Hepatocyte (in vitro differentiated cells): ENCODE results near the gene HLX. TPM values are rescaled to one million over a fixed set of nuclear protein-coding genes. Genes with fewer than 3 reads are reported as not detected.
A peak's percentile ranks its signal among the peaks of the same experiment; 100 is the strongest.

Experiments used
- DNase-seq: peaks from one replicate; pipeline ENCODE4 v3.0.0-alpha.2; 2016; ENCODE audit warnings: low spot score
- H2AFZ ChIP-seq: fragments of 200-600 bp; sonication (generic); 2 replicates; pipeline ENCODE4 v1.6.0; 2016; ENCODE audit warnings: antibody characterized with exemption, mild to moderate bottlenecking
- H3K27ac ChIP-seq: fragments of 200-600 bp; sonication (generic); 2 replicates; pipeline ENCODE4 v1.5.1; 2016; ENCODE audit warnings: mild to moderate bottlenecking
- H3K27me3 ChIP-seq: fragments of 200-600 bp; sonication (generic); 2 replicates; pipeline ENCODE4 v1.6.1; 2016
- H3K36me3 ChIP-seq: fragments of 200-600 bp; sonication (generic); replicated peaks from 2 replicates; pipeline ENCODE4 v1.5.1; 2016; ENCODE audit warnings: low read depth; ENCODE audit not compliant: insufficient read depth
- H3K4me1 ChIP-seq: fragments of 200-600 bp; sonication (generic); 2 replicates; pipeline ENCODE4 v1.5.1; 2016; ENCODE audit warnings: mild to moderate bottlenecking, moderate library complexity; ENCODE audit not compliant: insufficient read depth
- H3K4me2 ChIP-seq: fragments of 200-600 bp; sonication (generic); 2 replicates; pipeline ENCODE4 v1.6.0; 2016
- H3K4me3 ChIP-seq: fragments of 200-600 bp; sonication (generic); 2 replicates; pipeline ENCODE4 v1.5.1; 2016; ENCODE audit warnings: mild to moderate bottlenecking
- H3K79me2 ChIP-seq: fragments of 200-600 bp; sonication (generic); 2 replicates; pipeline ENCODE4 v1.6.0; 2017; ENCODE audit warnings: mild to moderate bottlenecking
- H3K9me2 ChIP-seq: fragments of 200-600 bp; sonication (generic); replicated peaks from 2 replicates; pipeline ENCODE4 v1.6.0; 2017; ENCODE audit warnings: mild to moderate bottlenecking; ENCODE audit not compliant: insufficient read depth
- H3K9me3 ChIP-seq: fragments of 200-600 bp; sonication (generic); 2 replicates; pipeline ENCODE4 v1.5.1; 2016; ENCODE audit warnings: low read depth, mild to moderate bottlenecking
- H4K20me1 ChIP-seq: fragments of 200-600 bp; sonication (generic); 2 replicates; pipeline ENCODE4 v1.6.0; 2016; ENCODE audit warnings: mild to moderate bottlenecking; ENCODE audit not compliant: insufficient read depth, poor library complexity, severe bottlenecking
- EZH2 ChIP-seq: fragments of 200-600 bp; sonication (generic); IDR thresholded peaks from 2 replicates; pipeline ENCODE4 v1.6.1; 2016; ENCODE audit warnings: antibody characterized with exemption, mild to moderate bottlenecking, borderline replicate concordance
- EZH2phosphoT487 ChIP-seq: fragments of 200-600 bp; sonication (generic); IDR thresholded peaks from one replicate; pipeline ENCODE4 v1.6.1; 2018; ENCODE audit warnings: antibody characterized with exemption, mild to moderate bottlenecking, low read depth, moderate library complexity; ENCODE audit not compliant: unreplicated experiment, severe bottlenecking
- WGBS: methylation state at CpG from one replicate; pipeline ENCODE4 v1.1.6; 2016; ENCODE audit warnings: low lambda C conversion rate; ENCODE audit errors: missing lambda C conversion rate; 5-methylcytosine and 5-hydroxymethylcytosine counted together
- polyA plus RNA-seq: library from polyadenylated mRNA; unstranded; fragments of >200 nt; fragmentation: Nextera tagmentation; extraction: Ambion mirVana; gene quantifications from 2 replicates; pipeline ENCODE4 v1.2.1, GENCODE V29; 2016
- total RNA-seq: library from RNA; depleted of rRNA; stranded (reverse); fragments of >200 nt; gene quantifications from 2 replicates; pipeline ENCODE4 v1.2.3, GENCODE V29; 2014
- TF ChIP-seq, protein P1 (sequence below): fragments of 200-600 bp; sonication (generic); IDR thresholded peaks from 2 replicates; pipeline ENCODE4 v1.5.1; 2016; ENCODE audit warnings: antibody characterized with exemption, mild to moderate bottlenecking; ENCODE audit not compliant: poor library complexity

Gene HLX
- total and polyA plus RNA-seq, 2 experiments from 2014 or later = 1.4 to 6.1 TPM

DNA sequence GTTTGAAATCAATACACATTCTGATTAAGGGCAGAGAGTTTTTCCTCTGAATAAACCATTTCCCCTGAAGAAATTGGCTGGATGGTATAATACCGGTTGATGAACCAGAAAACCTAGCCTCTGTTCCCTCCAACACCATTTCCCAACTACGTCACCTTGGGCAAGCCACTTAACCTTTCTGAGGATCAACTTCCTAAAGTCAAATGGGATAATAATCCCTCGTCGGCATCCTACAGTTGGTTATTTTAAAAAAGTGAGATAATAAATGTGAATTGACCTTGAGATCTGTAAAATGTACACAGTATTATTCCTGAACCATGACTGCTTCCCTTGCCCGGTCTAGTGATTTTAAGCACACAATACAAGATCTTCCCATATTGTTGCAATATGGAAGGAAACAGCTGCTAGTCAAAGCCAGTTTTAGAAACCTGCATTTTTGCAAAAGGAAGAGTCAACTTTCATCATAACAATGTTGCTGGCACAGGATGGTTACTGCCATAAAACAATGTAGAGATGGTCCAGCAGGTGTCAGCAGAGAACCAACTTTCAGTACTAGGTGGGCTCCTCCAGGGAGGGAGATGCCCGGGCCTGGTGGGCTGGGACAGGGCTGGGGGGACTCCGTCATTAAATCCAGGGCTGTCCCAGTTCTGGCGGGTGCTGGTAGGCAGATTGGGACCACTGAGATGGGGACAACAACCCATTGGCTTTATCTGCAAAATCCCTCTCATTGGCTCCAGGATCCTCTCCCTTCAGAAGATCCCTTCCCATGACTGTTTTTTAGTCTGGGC is 5.2 kb upstream of the HLX start:
- no peak overlapping the region for H3K4me3 ChIP-seq
- DNase-seq = peak; percentile 69
- no peak overlapping the region for H3K27ac ChIP-seq
- H3K4me2 ChIP-seq = no peak overlapping the region
- H3K9me3 ChIP-seq = no peaks in the 10 kb centered on the region
- TF ChIP-seq EZH2phosphoT487 = no peak
- TF ChIP-seq, protein P1, sequence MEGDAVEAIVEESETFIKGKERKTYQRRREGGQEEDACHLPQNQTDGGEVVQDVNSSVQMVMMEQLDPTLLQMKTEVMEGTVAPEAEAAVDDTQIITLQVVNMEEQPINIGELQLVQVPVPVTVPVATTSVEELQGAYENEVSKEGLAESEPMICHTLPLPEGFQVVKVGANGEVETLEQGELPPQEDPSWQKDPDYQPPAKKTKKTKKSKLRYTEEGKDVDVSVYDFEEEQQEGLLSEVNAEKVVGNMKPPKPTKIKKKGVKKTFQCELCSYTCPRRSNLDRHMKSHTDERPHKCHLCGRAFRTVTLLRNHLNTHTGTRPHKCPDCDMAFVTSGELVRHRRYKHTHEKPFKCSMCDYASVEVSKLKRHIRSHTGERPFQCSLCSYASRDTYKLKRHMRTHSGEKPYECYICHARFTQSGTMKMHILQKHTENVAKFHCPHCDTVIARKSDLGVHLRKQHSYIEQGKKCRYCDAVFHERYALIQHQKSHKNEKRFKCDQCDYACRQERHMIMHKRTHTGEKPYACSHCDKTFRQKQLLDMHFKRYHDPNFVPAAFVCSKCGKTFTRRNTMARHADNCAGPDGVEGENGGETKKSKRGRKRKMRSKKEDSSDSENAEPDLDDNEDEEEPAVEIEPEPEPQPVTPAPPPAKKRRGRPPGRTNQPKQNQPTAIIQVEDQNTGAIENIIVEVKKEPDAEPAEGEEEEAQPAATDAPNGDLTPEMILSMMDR = peak; percentile 77
- no peak for TF ChIP-seq EZH2
- H2AFZ ChIP-seq = no peak overlapping the region
- no peaks in the 10 kb centered on the region for H3K79me2 ChIP-seq
- H3K9me2 ChIP-seq = no peaks in the 10 kb centered on the region
- no peaks in the 10 kb centered on the region for H4K20me1 ChIP-seq
- H3K36me3 ChIP-seq = no peaks in the 10 kb centered on the region
- 40% methylated on average over 8 of the region's 8 CpGs for WGBS
- H3K27me3 ChIP-seq = peaks cover 46% of the 10 kb centered on the region
- peaks cover 19% of the 10 kb centered on the region for H3K4me1 ChIP-seq

DNA sequence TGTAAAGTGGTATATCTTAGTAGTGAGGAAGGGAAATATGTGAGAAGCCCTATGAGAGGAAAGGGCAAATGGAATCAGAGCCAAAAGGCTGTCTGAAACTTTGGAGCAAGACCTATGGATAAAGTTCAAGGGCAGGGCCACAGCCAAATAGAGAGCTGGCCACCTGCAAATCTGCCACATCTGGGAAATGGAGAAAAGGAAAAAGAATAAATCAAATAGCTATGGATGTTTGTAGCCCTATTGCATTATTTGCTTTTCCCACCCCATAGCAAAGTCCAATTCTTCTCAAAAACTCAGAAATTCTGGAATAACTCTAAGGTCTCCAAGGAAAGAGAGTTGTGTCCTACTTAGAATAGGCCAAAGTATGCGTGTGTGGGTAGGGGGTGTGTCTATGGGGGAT is 4.0 kb upstream of the HLX start:
- Histone ChIP-seq H3K9me2 (no peaks in the 10 kb centered on the region), H2AFZ (no peak overlapping the region), H4K20me1 (no peaks in the 10 kb centered on the region), H3K4me2 (no peak overlapping the region), H3K9me3 (no peaks in the 10 kb centered on the region), H3K4me3 (no peak overlapping the region), H3K27me3 (peaks cover 58% of the 10 kb centered on the region), H3K36me3 (no peaks in the 10 kb centered on the region), H3K79me2 (no peaks in the 10 kb centered on the region), H3K4me1 (peaks cover 29% of the 10 kb centered on the region), H3K27ac (no peak overlapping the region)
- 92% methylated on average over 1 of the region's 1 CpG for WGBS
- TF ChIP-seq EZH2phosphoT487 = no peak
- TF ChIP-seq, protein P1 = no peak
- TF ChIP-seq EZH2 = no peak
- DNase-seq = no peak

DNA sequence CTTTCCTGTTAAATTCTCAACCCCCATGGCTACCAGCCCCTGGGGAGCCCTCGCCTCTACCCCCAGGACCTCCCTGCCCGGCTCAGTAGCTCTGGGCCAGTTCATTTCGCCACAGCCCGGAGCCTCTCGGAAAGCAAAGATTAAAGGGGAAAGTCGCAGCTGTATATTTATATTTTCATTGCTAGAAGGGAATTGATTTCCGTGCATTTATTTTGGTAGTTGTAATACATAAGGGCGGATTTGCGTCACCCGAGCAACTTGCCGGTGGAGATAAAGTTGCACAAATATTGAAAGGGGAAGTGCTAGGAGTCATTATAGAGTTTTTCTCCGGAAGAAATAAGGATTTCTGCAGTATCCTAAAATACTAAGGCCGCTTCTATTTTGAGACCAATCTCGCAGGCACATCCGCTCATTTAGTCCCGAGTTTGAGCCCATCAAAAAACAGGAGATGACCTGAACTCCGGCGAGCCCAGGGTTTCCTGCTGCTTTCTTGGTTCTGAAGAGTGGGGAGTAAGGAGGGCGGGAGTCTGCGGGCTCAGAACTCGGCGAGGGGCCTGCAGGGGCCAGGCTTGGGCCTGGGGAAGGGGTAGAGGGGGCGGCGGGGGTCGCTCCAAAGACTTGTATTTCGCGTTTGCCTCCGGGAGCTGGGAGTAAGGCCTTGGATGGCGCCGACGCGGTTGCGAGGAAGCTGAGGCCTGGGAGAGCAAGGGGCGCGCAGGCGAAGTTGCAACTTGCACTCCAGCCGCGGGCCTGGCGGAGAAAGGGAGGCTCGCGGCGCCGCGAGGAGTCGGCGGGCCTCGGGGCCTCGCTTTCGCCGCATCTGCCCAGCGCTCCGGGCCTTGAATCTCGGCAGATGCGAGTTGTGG is 2.5 kb upstream of the HLX start:
- H3K36me3 ChIP-seq = no peaks in the 10 kb centered on the region
- TF ChIP-seq EZH2phosphoT487 (peak; percentile 25), EZH2 (no peak)
- TF ChIP-seq, protein P1 = no peak
- H3K9me3 ChIP-seq = no peaks in the 10 kb centered on the region
- H3K4me1 ChIP-seq = peaks cover 36% of the 10 kb centered on the region
- peak overlapping the region; percentile 100 for H3K4me2 ChIP-seq
- 20% methylated on average over 43 of the region's 54 CpGs for WGBS
- peak; percentile 46 for DNase-seq
- no peaks in the 10 kb centered on the region for H4K20me1 ChIP-seq
- H3K27ac ChIP-seq = no peak overlapping the region
- H3K79me2 ChIP-seq = no peaks in the 10 kb centered on the region
- peak overlapping the region; percentile 68 for H2AFZ ChIP-seq
- peaks cover 73% of the 10 kb centered on the region for H3K27me3 ChIP-seq
- no peaks in the 10 kb centered on the region for H3K9me2 ChIP-seq
- no peak overlapping the region for H3K4me3 ChIP-seq
